HepG2 (cell line): ENCODE data around the gene PLB1. TPM values are rescaled to one million over a fixed set of nuclear protein-coding genes. Genes with fewer than 3 reads are reported as not detected.

Experiments used
- NCOR1 ChIP-seq: fragments of 200-600 bp; sonication (generic); IDR thresholded peaks from 2 replicates; pipeline ENCODE4 v1.7.0; 2017; ENCODE audit warnings: antibody characterized with exemption, low read length, borderline replicate concordance
- POLR2AphosphoS5 ChIP-seq: IDR thresholded peaks from 2 replicates; pipeline ENCODE4 v1.6.1; 2012; ENCODE audit warnings: low read depth, low read length
- RBM39 ChIP-seq: fragments of 200-400 bp; formaldehyde crosslinking; IDR thresholded peaks from one replicate; pipeline ENCODE4 v1.6.1; 2018; ENCODE audit warnings: antibody characterized with exemption, mild to moderate bottlenecking, low read depth, low read length; ENCODE audit not compliant: poor library complexity, severe bottlenecking
- REST ChIP-seq, 2 experiments: IDR thresholded peaks; 2 replicates each; pipeline ENCODE4 v1.6.1; 2011 to 2012; ENCODE audit warnings: low read length in 2 of 2, borderline replicate concordance in 1 of 2, low read depth in 1 of 2, mild to moderate bottlenecking in 1 of 2, moderate library complexity in 1 of 2
- THAP8 ChIP-seq: sonication (generic); formaldehyde crosslinking; IDR thresholded peaks from 2 replicates; pipeline ENCODE4 v1.5.1; 2020; ENCODE audit warnings: missing genetic modification reagents, mild to moderate bottlenecking, borderline replicate concordance
- ZBTB10 ChIP-seq: sonication (generic); formaldehyde crosslinking; IDR thresholded peaks from 2 replicates; pipeline ENCODE4 v1.4.0; 2020; ENCODE audit warnings: missing genetic modification reagents, borderline replicate concordance
- ZBTB40 ChIP-seq, 2 experiments: fragments of 450-650 bp in 1 of 2; sonication (generic) in 1 of 2; formaldehyde crosslinking in 1 of 2; IDR thresholded peaks; 2 replicates each; pipeline versions ENCODE4 v1.6.1 to v1.8.0; 2016 to 2022; ENCODE audit warnings: antibody characterized with exemption in 1 of 2, mild to moderate bottlenecking in 1 of 2, missing genetic modification reagents in 1 of 2
- ZNF530 ChIP-seq: sonication (generic); formaldehyde crosslinking; IDR thresholded peaks from 2 replicates; pipeline ENCODE4 v1.5.0; 2020; ENCODE audit warnings: low read depth, mild to moderate bottlenecking, missing genetic modification reagents
- polyA plus RNA-seq, 8 experiments: library from polyadenylated mRNA; depleted of rRNA in 3 of 8; stranded (reverse) in 7 of 8; unstranded in 1 of 8; fragments of >200 nt; fragmentation: Illumina TruSeq in 4 of 8; extraction: Trizol in 4 of 8; gene quantifications; 2 replicates each; pipeline versions ENCODE4 v1.2.1 to v1.2.3, GENCODE V29; 2011 to 2016; ENCODE audit warnings: low read depth in 4 of 8, missing spikeins in 1 of 8, mixed read lengths in 1 of 8; ENCODE audit not compliant: insufficient read depth in 1 of 8
- total RNA-seq, 5 experiments: library from RNA; depleted of rRNA; stranded (reverse); fragments of >200 nt; fragmentation: Illumina TruSeq; extraction: Trizol; gene quantifications; 2 replicates each; pipeline ENCODE4 v1.2.3, GENCODE V29; 2016; ENCODE audit warnings: low read depth in 1 of 5

PLB1 gene
- total and polyA plus RNA-seq, 2 of the 13 experiments (the other 11 are each of a cell fraction or from before 2014, with no cell fraction given): 0.20 to 1.8 TPM

- no peak for TF ChIP-seq ZBTB40 (IDR thresholded peaks at IDR 0.05)
- TF ChIP-seq ZBTB40 (CRISPR knock-in tag; IDR thresholded peaks at IDR 0.05): no peak
- no peak for TF ChIP-seq POLR2AphosphoS5
- TF ChIP-seq REST (IDR thresholded peaks at IDR 0.05; ENCODE audit: borderline replicate concordance in 1 of 2, low read depth in 1 of 2, low read length in 2 of 2): no peak
- no peak for TF ChIP-seq RBM39
- TF ChIP-seq ZBTB10 (CRISPR knock-in tag): no peak
- no peak for TF ChIP-seq THAP8
- TF ChIP-seq NCOR1: no peak
- no peak for TF ChIP-seq ZNF530
These were observed 122.6 kb downstream of the PLB1 start (continued) for GRCh38 chr2:28618221-28619141.
